ENCODE results near the gene FAM241A.

Gene FAM241A

DNA sequence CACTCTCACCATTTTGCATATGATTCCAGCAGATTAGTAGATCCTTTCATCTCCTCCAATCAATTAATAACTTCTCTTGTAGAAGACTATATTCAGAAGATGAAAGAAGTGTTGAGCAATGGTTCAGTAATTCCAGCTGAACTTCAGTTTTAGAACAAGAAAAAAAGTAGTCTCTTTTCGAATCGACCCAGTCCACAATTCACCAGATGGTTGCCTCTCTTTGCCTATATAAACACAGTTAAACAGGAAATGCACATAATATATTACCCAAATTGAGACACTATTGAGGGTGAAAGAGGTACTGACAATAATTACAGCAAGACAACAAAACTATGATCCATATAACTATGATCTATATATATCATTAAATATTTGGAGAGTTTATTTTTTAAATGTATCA is 16.8 kb upstream of the FAM241A start:
- TF ChIP-seq, protein P1, sequence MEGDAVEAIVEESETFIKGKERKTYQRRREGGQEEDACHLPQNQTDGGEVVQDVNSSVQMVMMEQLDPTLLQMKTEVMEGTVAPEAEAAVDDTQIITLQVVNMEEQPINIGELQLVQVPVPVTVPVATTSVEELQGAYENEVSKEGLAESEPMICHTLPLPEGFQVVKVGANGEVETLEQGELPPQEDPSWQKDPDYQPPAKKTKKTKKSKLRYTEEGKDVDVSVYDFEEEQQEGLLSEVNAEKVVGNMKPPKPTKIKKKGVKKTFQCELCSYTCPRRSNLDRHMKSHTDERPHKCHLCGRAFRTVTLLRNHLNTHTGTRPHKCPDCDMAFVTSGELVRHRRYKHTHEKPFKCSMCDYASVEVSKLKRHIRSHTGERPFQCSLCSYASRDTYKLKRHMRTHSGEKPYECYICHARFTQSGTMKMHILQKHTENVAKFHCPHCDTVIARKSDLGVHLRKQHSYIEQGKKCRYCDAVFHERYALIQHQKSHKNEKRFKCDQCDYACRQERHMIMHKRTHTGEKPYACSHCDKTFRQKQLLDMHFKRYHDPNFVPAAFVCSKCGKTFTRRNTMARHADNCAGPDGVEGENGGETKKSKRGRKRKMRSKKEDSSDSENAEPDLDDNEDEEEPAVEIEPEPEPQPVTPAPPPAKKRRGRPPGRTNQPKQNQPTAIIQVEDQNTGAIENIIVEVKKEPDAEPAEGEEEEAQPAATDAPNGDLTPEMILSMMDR (IDR thresholded peaks at IDR 0.05; ENCODE audit: control extremely low read depth, extremely low read depth, low read depth, missing control alignments) = no peak
- CTCF ChIA-PET = interaction anchor here (1.4 to 2.1 kb wide), 3 partner anchors 29 to 395 kb away, joined by 3 to 9 read pairs (median 4); no protein-coding TSS in a partner anchor
- POLR2A ChIA-PET = interaction anchor here (0.5 kb wide), 1 partner anchor 559 kb away, joined by 3 read pairs; no protein-coding TSS in a partner anchor
- no peak for DNase-seq (ENCODE audit: extremely low spot score)

DNA sequence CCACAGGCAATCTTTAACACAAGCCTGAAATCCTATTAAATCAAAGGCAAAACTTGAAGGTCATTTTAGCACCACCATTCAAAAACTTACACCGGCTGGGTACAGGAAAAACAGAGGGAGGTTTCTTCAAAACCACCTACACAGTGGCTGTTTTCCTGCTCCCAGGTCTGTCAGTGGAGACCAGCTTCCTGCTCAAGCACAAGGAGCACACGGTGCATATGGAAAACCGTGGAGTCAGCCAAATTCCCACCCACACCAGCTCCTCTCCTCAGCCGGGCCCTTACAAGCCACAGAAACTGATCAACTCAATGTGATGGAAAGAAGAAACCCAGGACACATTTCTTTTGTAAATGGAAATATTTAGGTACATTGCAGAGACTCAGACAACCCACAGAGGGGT is 14.3 kb upstream of the FAM241A start:
- no peak for DNase-seq (ENCODE audit: extremely low spot score)
- POLR2A ChIA-PET = no interaction called here
- TF ChIP-seq, protein P1 (IDR thresholded peaks at IDR 0.05; ENCODE audit: control extremely low read depth, extremely low read depth, low read depth, missing control alignments) = no peak
- CTCF ChIA-PET = interaction anchor here (0.9 to 2.1 kb wide), 5 partner anchors 9 to 51 kb away, joined by 3 to 9 read pairs (median 6); no protein-coding TSS in a partner anchor

DNA sequence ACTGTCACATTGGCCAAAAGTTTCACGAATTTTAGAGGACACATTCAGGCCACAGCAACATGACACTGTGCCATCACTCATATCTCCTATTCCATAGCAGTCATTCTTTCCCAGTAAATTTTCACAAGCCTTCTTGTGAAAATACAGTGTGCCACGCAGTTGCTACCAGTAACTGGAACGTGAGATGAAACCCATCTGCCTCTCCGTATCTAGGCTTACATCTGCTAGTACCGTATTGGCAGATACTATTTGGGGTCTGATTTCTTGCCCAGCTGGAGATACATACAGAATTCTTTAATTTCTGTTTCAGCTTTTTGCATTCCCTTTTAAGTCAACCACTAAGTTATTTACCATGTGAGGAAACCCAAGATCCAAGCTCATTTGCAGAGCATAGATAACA is 8.7 kb upstream of the FAM241A start:
- POLR2A ChIA-PET = no interaction called here
- no peak for DNase-seq (ENCODE audit: extremely low spot score)
- CTCF ChIA-PET = interaction anchor here (0.7 to 1.4 kb wide), 3 partner anchors 13 to 35 kb away, joined by 3 read pairs; no protein-coding TSS in a partner anchor
- TF ChIP-seq, protein P1 (IDR thresholded peaks at IDR 0.05; ENCODE audit: control extremely low read depth, extremely low read depth, low read depth, missing control alignments) = no peak

DNA sequence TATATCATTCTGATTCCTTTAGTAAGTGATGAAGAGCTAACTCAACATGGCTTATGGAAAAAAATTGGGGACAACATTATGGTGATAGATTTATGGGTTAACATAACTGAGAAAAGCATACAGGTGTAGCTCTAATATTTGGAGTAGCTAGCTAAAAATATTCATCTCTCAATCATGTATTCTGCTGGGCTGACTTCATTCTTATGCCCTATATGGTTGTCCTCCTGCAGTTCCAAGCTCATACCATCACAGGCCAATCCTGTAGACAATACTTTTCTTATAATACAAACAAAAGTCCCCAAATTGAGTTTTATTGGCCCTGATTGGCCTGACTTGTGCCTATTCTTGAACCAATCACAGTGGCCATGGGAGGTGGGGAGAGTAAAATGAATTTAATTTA is 6.7 kb upstream of the FAM241A start:
- CTCF ChIA-PET = interaction anchor here (1.0 to 2.0 kb wide), 3 partner anchors 39 to 74 kb away, joined by 3 to 7 read pairs (median 3); no protein-coding TSS in a partner anchor
- TF ChIP-seq, protein P1 (IDR thresholded peaks at IDR 0.05; ENCODE audit: control extremely low read depth, extremely low read depth, low read depth, missing control alignments) = no peak

DNA sequence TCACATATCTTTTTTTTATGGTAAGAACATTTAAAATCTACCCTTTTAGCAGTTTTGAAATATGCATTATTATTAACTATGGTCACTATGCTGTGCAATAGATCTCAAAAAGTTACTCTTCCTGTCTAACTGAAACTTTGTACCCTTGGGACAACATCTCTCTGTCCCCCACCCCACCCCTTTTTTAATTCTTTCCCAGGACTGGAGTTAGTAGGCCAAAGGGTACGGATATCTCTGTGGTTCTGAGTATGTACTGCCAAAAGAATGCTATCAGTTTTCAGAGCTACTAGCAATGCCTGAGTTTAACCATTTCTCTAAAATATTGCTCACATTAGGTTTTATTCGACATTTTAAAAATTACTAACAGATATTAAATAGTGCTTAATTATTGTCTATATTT is 4.7 kb upstream of the FAM241A start:
- DNase-seq (ENCODE audit: extremely low spot score) = no peak
- TF ChIP-seq, protein P1 (IDR thresholded peaks at IDR 0.05; ENCODE audit: control extremely low read depth, extremely low read depth, low read depth, missing control alignments) = no peak
- POLR2A ChIA-PET = no interaction called here
- CTCF ChIA-PET = interaction anchor here (1.3 to 1.9 kb wide), 2 partner anchors 10 to 384 kb away, joined by 4 to 5 read pairs; no protein-coding TSS in a partner anchor

More for the DNA sequence above, 6.7 kb upstream of the FAM241A start:
- POLR2A ChIA-PET = no interaction called here
- no peak for DNase-seq (ENCODE audit: extremely low spot score)

DNA sequence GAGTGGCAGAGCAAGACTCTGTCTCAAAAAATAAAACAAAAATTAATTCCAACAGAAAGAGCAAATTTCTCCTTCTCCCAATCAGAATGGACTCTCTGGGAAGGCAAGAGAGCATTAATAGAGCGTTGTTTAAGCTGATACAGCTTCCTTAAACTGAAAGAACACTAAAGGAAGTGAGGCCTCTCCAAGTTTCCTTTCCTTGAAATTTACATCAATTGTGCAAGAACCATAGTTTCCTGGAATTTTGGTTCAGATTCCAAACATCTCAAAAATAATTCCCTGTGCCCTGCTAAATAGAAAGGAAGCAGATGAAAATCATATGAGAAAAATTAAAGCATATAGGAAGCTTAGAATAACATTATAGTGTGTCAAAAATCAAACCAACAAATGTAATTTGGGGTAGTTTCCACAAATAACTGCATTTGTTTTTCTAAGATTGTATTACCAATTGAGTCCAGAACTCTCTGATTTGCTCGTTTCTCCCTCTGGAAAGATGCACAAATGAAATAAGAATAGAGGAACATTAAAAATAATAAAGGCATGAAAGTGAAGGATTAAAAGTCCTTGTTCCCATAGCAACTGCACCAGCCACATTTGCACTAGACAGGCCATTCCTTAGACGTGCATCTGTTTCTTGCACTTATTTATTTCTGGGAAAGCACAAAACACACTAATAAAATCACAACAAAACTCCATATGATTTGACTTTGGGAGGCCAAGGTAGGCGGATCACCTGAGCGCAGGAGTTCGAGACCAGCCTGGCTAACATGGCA is 3.7 kb upstream of the FAM241A start:
- ChIA-PET CTCF (interaction anchor here (0.7 to 2.6 kb wide), 4 partner anchors 8 to 383 kb away, joined by 3 to 6 read pairs (median 3); no protein-coding TSS in a partner anchor), POLR2A (no interaction called here)
- TF ChIP-seq, protein P1 (IDR thresholded peaks at IDR 0.05; ENCODE audit: control extremely low read depth, extremely low read depth, low read depth, missing control alignments) = no peak
- no peak for DNase-seq (ENCODE audit: extremely low spot score)

Data from GM10248 (cell line).